ENCODE data around the gene ANKRD22. TPM values are rescaled to one million over a fixed set of nuclear protein-coding genes. Genes with fewer than 3 reads are reported as not detected.

ANKRD22 gene
- total and polyA plus RNA-seq, 7 donors = 0.01 to 0.05 TPM; not detected in 5

GRCh38 chr10:88896372-88896993 is 44.8 kb upstream of the ANKRD22 start:
- no peak overlapping the region for H3K4me3 ChIP-seq
- ATAC-seq = no peak
- no peaks in the 10 kb centered on the region for H3K4me1 ChIP-seq
- WGBS, 3 donors = 35 to 47% (median 42%) methylated on average over 4 of the region's 4 CpGs
- intact Hi-C loops (cut with DNase I) = no loop called here
- DNase-seq = no peak
- no peaks in the 10 kb centered on the region for H3K9me3 ChIP-seq
- H3K36me3 ChIP-seq (ENCODE audit: insufficient read depth in 1 of 2, low read depth in 1 of 2) = no peaks in the 10 kb centered on the region
- TF ChIP-seq CTCF (IDR thresholded peaks at IDR 0.05) = no peak
- peak overlapping the region; percentile 19 for H3K27ac ChIP-seq
- no peaks in the 10 kb centered on the region for H3K27me3 ChIP-seq (ENCODE audit: insufficient read depth in 3 of 3, low read length in 2 of 3)

GRCh38 chr10:88895250-88895649 is 43.6 kb upstream of the ANKRD22 start:
- TF ChIP-seq CTCF (IDR thresholded peaks at IDR 0.05) = no peak
- Histone ChIP-seq H3K9me3 (no peaks in the 10 kb centered on the region), H3K27ac (no peak overlapping the region), H3K4me1 (no peaks in the 10 kb centered on the region), H3K27me3 (ENCODE audit: insufficient read depth in 3 of 3, low read length in 2 of 3) (no peaks in the 10 kb centered on the region), H3K4me3 (no peak overlapping the region), H3K36me3 (ENCODE audit: insufficient read depth in 1 of 2, low read depth in 1 of 2) (no peaks in the 10 kb centered on the region)
- intact Hi-C loops (cut with DNase I) = no loop called here
- no peak for ATAC-seq
- no peak for DNase-seq
- 44 to 63% (median 54%) methylated on average over 1 of the region's 1 CpG for WGBS, 3 donors

- no peaks in the 10 kb centered on the region for H3K9me3 ChIP-seq
- H3K27me3 ChIP-seq (ENCODE audit: insufficient read depth in 3 of 3, low read length in 2 of 3) = no peaks in the 10 kb centered on the region
- TF ChIP-seq CTCF (IDR thresholded peaks at IDR 0.05) = no peak
- no peak overlapping the region for H3K4me3 ChIP-seq
- no peaks in the 10 kb centered on the region for H3K4me1 ChIP-seq
- 33 to 53% (median 33%) methylated on average over 3 of the region's 3 CpGs for WGBS, 3 donors
- intact Hi-C loops (cut with DNase I) = no loop called here
- H3K27ac ChIP-seq = peak overlapping the region; percentile 30
- no peak for DNase-seq
- no peaks in the 10 kb centered on the region for H3K36me3 ChIP-seq (ENCODE audit: insufficient read depth in 1 of 2, low read depth in 1 of 2)
- ATAC-seq = peak; percentile 19 to 51 (median 50)
Observed at GRCh38 chr10:88893611-88894010, 42.0 kb upstream of the ANKRD22 start.

- Histone ChIP-seq H3K27ac (no peak overlapping the region), H3K27me3 (ENCODE audit: insufficient read depth in 3 of 3, low read length in 2 of 3) (no peaks in the 10 kb centered on the region), H3K4me3 (no peak overlapping the region), H3K4me1 (no peaks in the 10 kb centered on the region), H3K36me3 (ENCODE audit: insufficient read depth in 1 of 2, low read depth in 1 of 2) (no peaks in the 10 kb centered on the region), H3K9me3 (no peaks in the 10 kb centered on the region)
- no peak for TF ChIP-seq CTCF (IDR thresholded peaks at IDR 0.05)
- intact Hi-C loops (cut with DNase I) = no loop called here
- 49 to 84% (median 52%) methylated on average over 2 of the region's 2 CpGs for whole genome bisulfite sequencing, 3 donors
- ATAC-seq = no peak
- no peak for DNase-seq
Observed at GRCh38 chr10:88892222-88892967, 40.8 kb upstream of the ANKRD22 start.
